SU-DHL-6 (cell line): Measurements from ENCODE around the gene OXCT1.

ENCODE experiments used
- H2AFZ ChIP-seq: fragments of 200-600 bp; sonication (generic); 2 replicates; pipeline ENCODE4 v1.6.1; 2014; ENCODE audit warnings: low read depth, mild to moderate bottlenecking, moderate library complexity, mixed read lengths, antibody characterized with exemption, low read length; ENCODE audit not compliant: severe bottlenecking
- H3F3A ChIP-seq: fragments of 200-600 bp; shearing (Covaris generic); 2 replicates; pipeline ENCODE4 v1.6.0; 2016; ENCODE audit warnings: antibody characterized with exemption, mild to moderate bottlenecking; ENCODE audit not compliant: insufficient read depth
- H3K27ac ChIP-seq: fragments of 200-600 bp; sonication (generic); 2 replicates; pipeline ENCODE4 v1.5.1; 2016; ENCODE audit warnings: low read depth, mild to moderate bottlenecking, low read length, moderate library complexity, mixed read lengths
- H3K27me3 ChIP-seq: fragments of 200-600 bp; sonication (generic), shearing (Covaris generic); 2 replicates; pipeline ENCODE4 v1.6.0; 2014; ENCODE audit warnings: mild to moderate bottlenecking, low read length
- H3K36me3 ChIP-seq: fragments of 200-600 bp; sonication (generic); 2 replicates; pipeline ENCODE4 v1.6.1; 2014; ENCODE audit warnings: mild to moderate bottlenecking, low read length, mixed read lengths
- H3K4me2 ChIP-seq: fragments of 300-600, 200-600 bp; shearing (Covaris generic), sonication (generic); 2 replicates; pipeline ENCODE4 v1.6.0; 2014; ENCODE audit warnings: low read length, low read depth, mild to moderate bottlenecking; ENCODE audit not compliant: poor library complexity, severe bottlenecking
- H3K4me3 ChIP-seq: fragments of 200-600 bp; sonication (generic); 2 replicates; pipeline ENCODE4 v1.5.1; 2014; ENCODE audit warnings: antibody characterized with exemption, low read length, mild to moderate bottlenecking, mixed read lengths; ENCODE audit not compliant: insufficient read depth, poor library complexity, severe bottlenecking
- H3K79me2 ChIP-seq: fragments of 200-600 bp; sonication (generic); 2 replicates; pipeline ENCODE4 v1.6.1; 2014; ENCODE audit warnings: mild to moderate bottlenecking, low read length, moderate library complexity; ENCODE audit not compliant: insufficient read depth
- H3K9ac ChIP-seq: fragments of 200-600 bp; sonication (generic); 2 replicates; pipeline ENCODE4 v1.7.0; 2014; ENCODE audit warnings: mild to moderate bottlenecking, low read length
- H3K9me2 ChIP-seq: fragments of 200-600 bp; sonication (generic); replicated peaks from 2 replicates; pipeline ENCODE4 v1.6.1; 2014; ENCODE audit warnings: low read length; ENCODE audit not compliant: insufficient read depth
- H3K9me3 ChIP-seq: fragments of 200-600 bp; sonication (generic); 2 replicates; pipeline ENCODE4 v1.6.1; 2014; ENCODE audit warnings: low read length, mixed read lengths; ENCODE audit not compliant: insufficient read depth
- H4K20me1 ChIP-seq: fragments of 200-600 bp; sonication (generic); 2 replicates; pipeline ENCODE4 v1.6.1; 2014; ENCODE audit warnings: low read depth, mild to moderate bottlenecking, antibody characterized with exemption, low read length, moderate library complexity, mixed read lengths
- CTCF ChIP-seq: fragments of 200-600 bp; sonication (generic); IDR thresholded peaks from one replicate; pipeline ENCODE4 v1.5.1; 2017; ENCODE audit warnings: antibody characterized with exemption, mild to moderate bottlenecking, low read length, moderate library complexity; ENCODE audit not compliant: insufficient read depth, poor library complexity, severe bottlenecking
- EZH2phosphoT487 ChIP-seq: fragments of 200-600 bp; sonication (generic), shearing (Covaris generic); conservative IDR thresholded peaks from 2 replicates; pipeline ENCODE4 v1.6.1; 2018; ENCODE audit warnings: mild to moderate bottlenecking, antibody characterized with exemption, low read length, moderate library complexity, mixed read lengths

OXCT1 gene

GRCh38 chr5:41841325-41841724 lies 28.9 kb downstream of the OXCT1 start:
- TF ChIP-seq CTCF, result no peak
- no peak for TF ChIP-seq EZH2phosphoT487
- H3K4me3 ChIP-seq, result no peak overlapping the region
- peaks cover 14% of the 10 kb centered on the region for H3F3A ChIP-seq
- H3K27ac ChIP-seq, result no peak overlapping the region
- H3K9me2 ChIP-seq, result no peaks in the 10 kb centered on the region
- no peaks in the 10 kb centered on the region for H3K79me2 ChIP-seq
- H3K9me3 ChIP-seq, result no peaks in the 10 kb centered on the region
- no peak overlapping the region for H3K4me2 ChIP-seq
- H3K9ac ChIP-seq, result no peak overlapping the region
- H2AFZ ChIP-seq, result no peak overlapping the region
- 0 out of 2 replicates have a peak, but pooled peaks cover 2% of the 10 kb centered on the region for H4K20me1 ChIP-seq
- H3K36me3 ChIP-seq, result peaks cover 31% of the 10 kb centered on the region
- no peaks in the 10 kb centered on the region for H3K27me3 ChIP-seq

- TF ChIP-seq EZH2phosphoT487 (no peak), CTCF (no peak)
- Histone ChIP-seq H3K79me2 (no peaks in the 10 kb centered on the region), H3K9ac (no peak overlapping the region), H3K4me3 (no peak overlapping the region), H3K27me3 (no peaks in the 10 kb centered on the region), H2AFZ (no peak overlapping the region), H3K27ac (no peak overlapping the region), H3K9me2 (no peaks in the 10 kb centered on the region), H3K4me2 (no peak overlapping the region), H3F3A (peaks cover 14% of the 10 kb centered on the region), H3K9me3 (no peaks in the 10 kb centered on the region), H4K20me1 (0 out of 2 replicates have a peak, but pooled peaks cover 2% of the 10 kb centered on the region), H3K36me3 (peaks cover 29% of the 10 kb centered on the region)
These were observed 30.0 kb downstream of the OXCT1 start for GRCh38 chr5:41840251-41840650.

- no peaks in the 10 kb centered on the region for H3K27me3 ChIP-seq
- H4K20me1 ChIP-seq, result 0 out of 2 replicates have a peak, but pooled peaks cover 2% of the 10 kb centered on the region
- no peak for TF ChIP-seq EZH2phosphoT487
- TF ChIP-seq CTCF, result no peak
- no peaks in the 10 kb centered on the region; the same call in 1 of the 2 replicates for H3K79me2 ChIP-seq
- H3K9me3 ChIP-seq, result no peaks in the 10 kb centered on the region
- no peak overlapping the region for H3K4me3 ChIP-seq
- no peak overlapping the region for H3K27ac ChIP-seq
- no peak overlapping the region for H3K4me2 ChIP-seq
- H3K9ac ChIP-seq, result no peak overlapping the region
- H2AFZ ChIP-seq, result no peak overlapping the region
- H3K36me3 ChIP-seq, result peaks cover 34% of the 10 kb centered on the region
- H3F3A ChIP-seq, result no peaks in the 10 kb centered on the region
- no peaks in the 10 kb centered on the region for H3K9me2 ChIP-seq
These were observed 32.4 kb downstream of the OXCT1 start for GRCh38 chr5:41837793-41838192.
